SU-DHL-6 (cell line): ENCODE data around the gene ITIH6.
"Not testable (repeated sequence)": the region's sequence is repeated elsewhere in the genome, so short reads cannot be mapped to it uniquely, and the experiment has no call there.

Source experiments
- H2AFZ ChIP-seq: fragments of 200-600 bp; sonication (generic); 2 replicates; pipeline ENCODE4 v1.6.1; 2014; ENCODE audit warnings: low read depth, mild to moderate bottlenecking, moderate library complexity, mixed read lengths, antibody characterized with exemption, low read length; ENCODE audit not compliant: severe bottlenecking
- H3F3A ChIP-seq: fragments of 200-600 bp; shearing (Covaris generic); 2 replicates; pipeline ENCODE4 v1.6.0; 2016; ENCODE audit warnings: antibody characterized with exemption, mild to moderate bottlenecking; ENCODE audit not compliant: insufficient read depth
- H3K27ac ChIP-seq: fragments of 200-600 bp; sonication (generic); 2 replicates; pipeline ENCODE4 v1.5.1; 2016; ENCODE audit warnings: low read depth, mild to moderate bottlenecking, low read length, moderate library complexity, mixed read lengths
- H3K27me3 ChIP-seq: fragments of 200-600 bp; sonication (generic), shearing (Covaris generic); 2 replicates; pipeline ENCODE4 v1.6.0; 2014; ENCODE audit warnings: mild to moderate bottlenecking, low read length
- H3K36me3 ChIP-seq: fragments of 200-600 bp; sonication (generic); 2 replicates; pipeline ENCODE4 v1.6.1; 2014; ENCODE audit warnings: mild to moderate bottlenecking, low read length, mixed read lengths
- H3K4me2 ChIP-seq: fragments of 300-600, 200-600 bp; shearing (Covaris generic), sonication (generic); 2 replicates; pipeline ENCODE4 v1.6.0; 2014; ENCODE audit warnings: low read length, low read depth, mild to moderate bottlenecking; ENCODE audit not compliant: poor library complexity, severe bottlenecking
- H3K4me3 ChIP-seq: fragments of 200-600 bp; sonication (generic); 2 replicates; pipeline ENCODE4 v1.5.1; 2014; ENCODE audit warnings: antibody characterized with exemption, low read length, mild to moderate bottlenecking, mixed read lengths; ENCODE audit not compliant: insufficient read depth, poor library complexity, severe bottlenecking
- H3K79me2 ChIP-seq: fragments of 200-600 bp; sonication (generic); 2 replicates; pipeline ENCODE4 v1.6.1; 2014; ENCODE audit warnings: mild to moderate bottlenecking, low read length, moderate library complexity; ENCODE audit not compliant: insufficient read depth
- H3K9ac ChIP-seq: fragments of 200-600 bp; sonication (generic); 2 replicates; pipeline ENCODE4 v1.7.0; 2014; ENCODE audit warnings: mild to moderate bottlenecking, low read length
- H3K9me2 ChIP-seq: fragments of 200-600 bp; sonication (generic); replicated peaks from 2 replicates; pipeline ENCODE4 v1.6.1; 2014; ENCODE audit warnings: low read length; ENCODE audit not compliant: insufficient read depth
- H3K9me3 ChIP-seq: fragments of 200-600 bp; sonication (generic); 2 replicates; pipeline ENCODE4 v1.6.1; 2014; ENCODE audit warnings: low read length, mixed read lengths; ENCODE audit not compliant: insufficient read depth
- H4K20me1 ChIP-seq: fragments of 200-600 bp; sonication (generic); 2 replicates; pipeline ENCODE4 v1.6.1; 2014; ENCODE audit warnings: low read depth, mild to moderate bottlenecking, antibody characterized with exemption, low read length, moderate library complexity, mixed read lengths
- EZH2phosphoT487 ChIP-seq: fragments of 200-600 bp; sonication (generic), shearing (Covaris generic); conservative IDR thresholded peaks from 2 replicates; pipeline ENCODE4 v1.6.1; 2018; ENCODE audit warnings: mild to moderate bottlenecking, antibody characterized with exemption, low read length, moderate library complexity, mixed read lengths
- TF ChIP-seq, protein P1 (sequence below): fragments of 200-600 bp; sonication (generic); IDR thresholded peaks from one replicate; pipeline ENCODE4 v1.5.1; 2017; ENCODE audit warnings: antibody characterized with exemption, mild to moderate bottlenecking, low read length, moderate library complexity; ENCODE audit not compliant: insufficient read depth, poor library complexity, severe bottlenecking

ITIH6 gene

DNA sequence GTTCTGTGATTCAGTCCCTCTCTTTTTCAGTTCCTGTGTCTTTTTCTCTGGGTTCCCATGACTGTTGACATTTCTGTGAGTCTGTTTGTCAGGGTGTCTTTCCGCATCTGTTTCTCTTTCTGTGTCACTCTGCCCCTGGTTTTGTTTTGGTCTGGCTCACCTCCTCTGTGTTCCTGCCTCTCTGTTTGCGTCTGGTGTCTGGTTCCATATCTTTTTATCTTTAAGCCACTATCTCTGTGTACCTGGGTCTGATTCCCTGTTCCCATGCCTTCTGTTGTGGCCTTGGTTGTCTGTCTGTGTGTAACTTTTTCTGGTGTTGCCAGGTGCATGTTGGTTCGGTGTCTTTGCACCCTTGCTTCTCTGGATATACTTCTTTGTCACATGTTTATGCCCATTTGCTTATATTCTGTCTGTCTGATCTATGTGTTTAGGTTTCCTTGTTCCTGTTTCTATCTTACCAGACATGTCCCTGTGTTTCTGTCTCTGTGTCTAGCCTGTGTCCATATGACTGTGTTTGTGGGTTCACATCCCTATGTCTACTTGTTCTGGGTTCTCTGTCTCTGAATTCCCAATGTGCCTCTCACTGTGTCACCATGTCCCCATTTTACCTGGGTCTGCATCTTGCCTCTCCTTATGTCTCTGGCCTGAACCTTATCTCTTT is 50.2 kb downstream of the ITIH6 start:
- no peaks in the 10 kb centered on the region for H3F3A ChIP-seq
- H3K27ac ChIP-seq, result no peak overlapping the region
- H3K4me3 ChIP-seq, result no peak overlapping the region
- TF ChIP-seq EZH2phosphoT487, result no peak
- TF ChIP-seq, protein P1, sequence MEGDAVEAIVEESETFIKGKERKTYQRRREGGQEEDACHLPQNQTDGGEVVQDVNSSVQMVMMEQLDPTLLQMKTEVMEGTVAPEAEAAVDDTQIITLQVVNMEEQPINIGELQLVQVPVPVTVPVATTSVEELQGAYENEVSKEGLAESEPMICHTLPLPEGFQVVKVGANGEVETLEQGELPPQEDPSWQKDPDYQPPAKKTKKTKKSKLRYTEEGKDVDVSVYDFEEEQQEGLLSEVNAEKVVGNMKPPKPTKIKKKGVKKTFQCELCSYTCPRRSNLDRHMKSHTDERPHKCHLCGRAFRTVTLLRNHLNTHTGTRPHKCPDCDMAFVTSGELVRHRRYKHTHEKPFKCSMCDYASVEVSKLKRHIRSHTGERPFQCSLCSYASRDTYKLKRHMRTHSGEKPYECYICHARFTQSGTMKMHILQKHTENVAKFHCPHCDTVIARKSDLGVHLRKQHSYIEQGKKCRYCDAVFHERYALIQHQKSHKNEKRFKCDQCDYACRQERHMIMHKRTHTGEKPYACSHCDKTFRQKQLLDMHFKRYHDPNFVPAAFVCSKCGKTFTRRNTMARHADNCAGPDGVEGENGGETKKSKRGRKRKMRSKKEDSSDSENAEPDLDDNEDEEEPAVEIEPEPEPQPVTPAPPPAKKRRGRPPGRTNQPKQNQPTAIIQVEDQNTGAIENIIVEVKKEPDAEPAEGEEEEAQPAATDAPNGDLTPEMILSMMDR, result no peak
- H3K27me3 ChIP-seq, result no peaks in the 10 kb centered on the region
- no peak overlapping the region for H3K9ac ChIP-seq
- no peaks in the 10 kb centered on the region for H3K9me2 ChIP-seq
- H2AFZ ChIP-seq, result no peak overlapping the region
- no peak overlapping the region for H3K4me2 ChIP-seq
- no peaks in the 10 kb centered on the region for H3K36me3 ChIP-seq
- no peaks in the 10 kb centered on the region for H3K79me2 ChIP-seq
- H4K20me1 ChIP-seq, result no peaks in the 10 kb centered on the region
- no peaks in the 10 kb centered on the region for H3K9me3 ChIP-seq

DNA sequence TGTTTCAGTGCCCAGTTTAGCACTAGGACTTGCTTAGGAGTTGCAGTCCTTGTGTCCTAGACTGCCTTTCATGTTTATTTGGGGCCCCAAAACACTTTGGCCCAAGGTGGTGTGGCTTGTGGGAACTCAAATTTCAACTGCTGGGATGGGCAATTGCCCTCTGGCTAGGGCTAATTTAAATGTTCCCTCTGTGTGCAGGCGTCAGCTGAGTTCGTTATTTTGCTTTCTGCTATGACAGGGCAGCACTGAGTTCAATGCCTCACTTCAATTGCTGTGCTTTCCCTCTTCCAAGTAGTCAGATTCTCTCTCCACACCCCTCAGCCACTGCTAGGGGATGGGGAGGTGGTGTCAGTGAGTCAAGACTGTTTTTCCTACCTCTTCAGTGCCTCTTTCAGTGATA is 51.1 kb downstream of the ITIH6 start:
- no peaks in the 10 kb centered on the region for H4K20me1 ChIP-seq
- H2AFZ ChIP-seq, result no peak overlapping the region
- H3K9ac ChIP-seq, result no peak overlapping the region
- H3K9me2 ChIP-seq, result no peaks in the 10 kb centered on the region
- no peak overlapping the region for H3K4me2 ChIP-seq
- H3F3A ChIP-seq, result no peaks in the 10 kb centered on the region
- H3K4me3 ChIP-seq, result no peak overlapping the region
- TF ChIP-seq, protein P1, result no peak
- TF ChIP-seq EZH2phosphoT487, result no peak
- no peak overlapping the region for H3K27ac ChIP-seq
- H3K27me3 ChIP-seq, result no peaks in the 10 kb centered on the region
- no peaks in the 10 kb centered on the region for H3K9me3 ChIP-seq
- H3K79me2 ChIP-seq, result no peaks in the 10 kb centered on the region
- H3K36me3 ChIP-seq, result no peaks in the 10 kb centered on the region

DNA sequence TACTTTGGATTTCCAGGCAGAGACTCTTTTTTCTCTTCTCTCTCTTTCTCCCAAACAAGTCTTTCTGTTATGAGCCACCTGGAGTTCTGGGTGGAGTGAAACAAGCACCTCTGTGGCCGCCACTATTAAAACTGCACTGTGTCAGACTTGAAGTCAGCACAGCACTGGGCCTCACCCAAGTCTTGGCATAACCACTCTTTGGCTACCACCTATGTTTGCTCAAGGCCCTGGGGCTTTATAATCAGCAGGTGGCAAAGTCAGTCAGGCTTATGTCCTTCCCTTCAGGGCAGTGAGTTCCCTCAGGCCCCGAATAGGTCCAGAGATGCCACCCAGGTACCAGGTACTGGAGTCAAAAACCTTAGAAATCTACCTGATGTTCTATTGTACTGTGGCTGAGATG is 52.4 kb downstream of the ITIH6 start:
- H3K27me3 ChIP-seq, result no peaks in the 10 kb centered on the region
- H3K9ac ChIP-seq, result no peak overlapping the region
- no peak for TF ChIP-seq EZH2phosphoT487
- TF ChIP-seq, protein P1, result no peak
- no peaks in the 10 kb centered on the region for H4K20me1 ChIP-seq
- H3K4me2 ChIP-seq, result no peak overlapping the region
- no peaks in the 10 kb centered on the region for H3K9me2 ChIP-seq
- no peaks in the 10 kb centered on the region for H3K36me3 ChIP-seq
- H3K27ac ChIP-seq, result no peak overlapping the region
- no peaks in the 10 kb centered on the region for H3K9me3 ChIP-seq
- no peaks in the 10 kb centered on the region for H3F3A ChIP-seq
- H2AFZ ChIP-seq, result no peak overlapping the region
- H3K79me2 ChIP-seq, result no peaks in the 10 kb centered on the region
- no peak overlapping the region for H3K4me3 ChIP-seq

DNA sequence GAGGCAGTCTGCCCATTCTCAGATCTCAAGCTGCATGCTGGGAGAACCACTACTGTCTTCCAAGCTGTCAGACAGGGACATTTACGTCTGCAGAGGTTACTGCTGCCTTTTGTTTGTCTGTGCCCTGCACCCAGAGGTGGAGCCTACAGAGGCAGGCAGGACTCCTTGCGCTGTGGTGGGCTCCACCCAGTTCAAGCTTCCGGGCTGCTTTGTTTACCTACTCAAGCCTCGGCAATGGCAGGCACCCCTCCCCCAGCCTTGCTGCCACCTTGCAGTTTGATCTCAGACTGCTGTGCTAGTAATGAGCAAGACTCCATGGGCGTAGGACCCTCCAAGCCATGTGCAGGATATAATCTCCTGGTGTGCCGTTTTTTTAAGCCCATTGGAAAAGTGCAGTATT is 59.5 kb downstream of the ITIH6 start:
- not testable (repeated sequence) for H3K79me2 ChIP-seq, H3K9me3 ChIP-seq, H3F3A ChIP-seq, H3K9me2 ChIP-seq, H3K4me2 ChIP-seq, H3K27ac ChIP-seq, H4K20me1 ChIP-seq, H3K4me3 ChIP-seq, H3K27me3 ChIP-seq, H2AFZ ChIP-seq, H3K36me3 ChIP-seq, H3K9ac ChIP-seq

DNA sequence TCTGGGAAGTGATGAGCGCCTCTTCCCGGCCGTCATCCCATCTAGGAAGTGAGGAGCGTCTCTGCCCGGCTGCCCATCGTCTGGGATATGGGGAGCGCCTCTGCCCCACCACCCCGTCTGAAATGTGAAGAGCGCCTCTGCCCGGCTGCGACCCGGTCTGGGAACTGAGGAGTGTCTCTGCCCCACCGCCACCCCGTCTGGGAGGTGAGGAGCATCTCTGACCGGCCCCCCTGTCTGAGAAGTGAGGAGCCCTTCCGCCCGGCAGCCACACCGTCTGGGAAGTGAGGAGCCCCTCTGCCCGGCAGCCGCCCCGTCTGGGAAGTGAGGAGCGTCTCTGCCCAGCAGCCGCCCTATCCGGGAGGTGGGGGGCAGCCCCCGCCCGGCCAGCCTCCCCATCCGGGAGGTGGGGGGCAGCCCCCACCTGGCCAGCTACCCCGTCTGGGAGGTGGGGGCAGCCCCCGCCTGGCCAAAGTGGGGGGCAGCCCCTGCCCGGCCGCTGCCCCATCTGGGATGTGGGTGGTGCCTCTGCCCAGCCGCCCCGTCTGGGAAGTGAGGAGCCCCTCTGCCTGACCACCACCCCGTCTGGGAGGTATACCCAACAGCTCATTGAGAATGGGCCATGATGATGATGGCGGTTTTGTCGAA is 61.6 kb downstream of the ITIH6 start:
- not testable (repeated sequence) for H3K4me2 ChIP-seq, H4K20me1 ChIP-seq, H3K27ac ChIP-seq, H2AFZ ChIP-seq, H3K36me3 ChIP-seq, H3K9ac ChIP-seq, H3K4me3 ChIP-seq, H3K9me3 ChIP-seq, H3K79me2 ChIP-seq, H3F3A ChIP-seq, H3K9me2 ChIP-seq, H3K27me3 ChIP-seq
